Measurements from ENCODE around the gene SLC35F4.
"Not testable (repeated sequence)": the region's sequence is repeated elsewhere in the genome, so short reads cannot be mapped to it uniquely, and the experiment has no call there.

The SLC35F4 gene

DNA sequence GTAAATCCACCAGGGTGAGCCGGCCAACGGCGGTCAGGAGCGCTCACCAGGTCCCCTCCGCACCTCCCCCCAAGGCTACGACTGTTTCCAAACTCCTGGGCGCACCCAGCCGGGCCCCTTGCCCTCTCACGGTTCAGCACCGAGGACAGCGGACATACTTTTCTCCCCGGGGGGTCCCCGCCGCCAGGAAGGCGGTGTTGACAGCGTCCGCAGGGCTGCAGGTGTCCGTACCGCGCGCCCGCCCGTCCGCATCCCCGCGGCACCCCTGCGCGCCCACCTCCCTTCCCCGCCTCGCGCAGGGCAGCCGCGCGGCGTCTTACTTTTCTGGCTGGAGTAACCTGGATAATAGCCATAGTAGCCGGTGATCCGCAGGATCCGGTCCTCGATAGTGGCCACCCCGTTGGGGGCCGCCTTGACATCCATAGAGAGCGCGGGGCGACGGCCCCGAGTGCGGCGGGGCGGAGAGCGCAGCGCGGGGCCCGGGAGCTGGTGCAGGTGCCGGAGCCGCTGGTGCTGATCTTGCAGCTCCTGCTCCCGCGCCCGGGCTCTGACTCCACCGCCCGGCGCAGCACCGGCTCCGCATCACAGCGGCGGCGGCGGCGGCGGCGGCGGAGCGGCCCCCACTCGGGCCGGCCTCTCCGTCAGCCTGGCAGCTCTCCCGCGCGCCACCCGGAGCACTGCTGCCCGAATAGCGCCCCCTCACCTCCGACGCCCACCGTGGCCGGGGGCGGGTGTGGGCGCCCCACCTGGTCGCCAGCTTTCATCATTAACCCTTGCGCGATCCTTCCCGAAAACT lies at the start of gene SLC35F4:
Gene SLC35F4 (minus strand): TSS at position 690 of the 796 bp plus-strand sequence.
- DNase-seq, result no peak

DNA sequence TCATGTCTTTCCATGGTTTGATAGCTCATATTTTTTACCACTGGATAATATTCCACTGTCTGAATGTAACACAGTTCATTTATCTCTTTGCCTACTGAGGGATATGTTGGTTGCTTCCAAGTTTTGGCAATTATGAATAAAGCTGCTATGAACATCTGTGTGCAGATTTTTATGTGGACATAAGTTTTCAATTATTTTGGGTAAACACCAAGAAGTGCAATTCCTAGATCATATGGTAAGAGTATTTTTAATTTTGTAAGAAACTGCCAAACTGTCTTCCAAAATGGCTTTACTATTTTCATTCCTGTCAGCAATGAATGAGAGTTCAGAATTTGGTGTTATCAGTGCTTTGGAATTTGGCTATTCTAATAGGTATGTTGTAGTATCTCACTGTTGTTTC lies 43.7 kb upstream of the SLC35F4 start:
- DNase-seq, result no peak

DNA sequence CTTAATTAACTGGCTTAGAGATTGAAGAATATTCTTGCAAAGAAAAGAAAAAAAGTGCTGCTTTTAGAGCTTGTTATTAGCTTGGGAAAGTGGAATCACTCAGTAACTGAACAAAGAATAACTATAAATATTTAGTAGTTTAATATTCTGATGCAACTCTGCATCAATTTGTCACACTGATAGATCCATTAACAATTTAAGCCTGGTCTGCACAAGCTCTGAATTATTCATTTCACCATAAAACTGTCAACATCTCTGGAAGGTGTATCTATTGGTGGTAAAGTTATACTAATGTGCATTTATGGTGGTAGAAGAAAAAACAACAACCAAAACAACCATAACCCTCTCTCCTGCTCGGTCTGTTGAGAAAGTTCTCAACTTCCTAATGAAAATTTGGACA lies 38.1 kb upstream of the SLC35F4 start:
- no peak for DNase-seq

DNA sequence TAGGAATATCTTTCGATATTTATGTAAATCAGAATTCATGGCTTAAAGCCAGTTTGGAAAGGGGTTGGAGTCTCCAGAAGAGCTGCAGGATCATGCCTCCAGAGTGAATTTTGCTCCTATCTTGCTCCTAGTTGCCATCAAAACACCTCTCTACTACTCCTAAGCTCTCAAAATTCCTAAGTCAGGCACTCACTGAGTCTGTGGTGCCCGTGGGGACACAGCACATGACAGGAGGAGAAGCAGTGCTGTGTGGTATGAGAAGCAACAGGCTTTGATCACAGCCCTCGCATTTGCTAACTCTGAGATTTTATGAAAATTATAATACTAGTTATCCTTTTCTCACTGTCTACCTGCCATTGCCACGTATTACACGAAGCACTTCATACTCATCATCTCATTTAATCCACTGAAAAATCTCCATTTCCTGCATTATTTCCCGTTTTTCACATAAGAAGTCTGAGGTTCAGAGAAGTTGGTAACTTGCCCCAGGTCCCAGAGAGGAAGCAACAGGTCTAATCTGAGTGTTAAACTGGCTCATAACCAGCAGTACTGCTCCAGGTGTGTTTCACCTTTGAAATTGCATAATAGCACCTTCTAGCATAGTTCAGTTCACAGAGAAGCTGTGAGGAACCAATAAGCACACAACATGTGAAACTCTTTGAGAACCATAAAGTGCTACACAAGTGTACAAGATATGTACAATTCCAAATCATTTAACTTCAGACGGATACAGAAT lies 33.1 kb upstream of the SLC35F4 start:
- DNase-seq, result no peak

DNA sequence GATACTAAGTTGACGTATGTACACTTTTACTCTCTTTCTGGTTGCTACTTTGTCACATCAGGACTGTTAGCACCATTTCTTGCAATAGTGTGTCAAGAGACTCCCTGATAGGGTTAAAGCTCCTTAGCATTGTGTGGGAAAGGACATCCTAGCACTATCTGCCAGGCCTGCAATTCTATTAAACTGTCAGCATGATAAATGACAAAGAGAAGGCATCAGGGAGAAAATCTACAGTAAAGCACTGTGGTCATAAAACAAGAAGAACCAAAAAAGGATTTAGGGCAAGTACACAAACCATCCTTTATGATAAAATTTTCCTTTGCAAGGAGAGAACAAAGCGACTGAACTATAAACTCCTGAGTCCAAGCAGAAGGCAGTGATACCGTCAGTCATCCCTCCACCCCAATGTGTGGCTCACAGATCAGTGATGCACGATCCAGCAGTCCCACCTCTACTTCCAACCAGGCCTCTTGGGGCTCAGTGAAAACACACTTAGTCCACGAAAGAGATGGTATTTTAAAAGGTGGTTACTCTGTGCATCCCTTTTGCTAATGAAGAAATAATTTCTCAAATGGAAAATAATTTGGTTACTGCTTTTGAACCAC lies 31.4 kb upstream of the SLC35F4 start:
- DNase-seq, result no peak

DNA sequence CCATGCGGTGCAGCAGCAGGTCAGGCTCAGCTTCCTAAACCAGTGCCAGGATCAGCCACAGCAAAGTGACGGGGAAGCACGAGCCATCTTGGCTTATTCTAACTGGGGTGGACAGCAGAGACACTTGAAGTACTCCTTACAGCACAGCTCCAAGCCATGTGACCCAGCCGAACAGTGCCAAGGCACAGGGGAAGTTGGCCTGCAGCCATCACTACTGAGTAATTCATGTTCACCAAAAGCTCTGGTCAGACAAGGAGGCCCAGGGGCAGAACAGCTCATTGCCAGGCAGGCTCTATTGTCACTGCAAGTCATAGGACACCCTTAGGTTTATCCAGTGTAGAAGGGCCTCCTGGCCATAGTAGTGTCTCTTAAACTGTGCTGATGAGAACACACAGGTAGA lies 23.4 kb upstream of the SLC35F4 start:
- DNase-seq, result no peak

DNA sequence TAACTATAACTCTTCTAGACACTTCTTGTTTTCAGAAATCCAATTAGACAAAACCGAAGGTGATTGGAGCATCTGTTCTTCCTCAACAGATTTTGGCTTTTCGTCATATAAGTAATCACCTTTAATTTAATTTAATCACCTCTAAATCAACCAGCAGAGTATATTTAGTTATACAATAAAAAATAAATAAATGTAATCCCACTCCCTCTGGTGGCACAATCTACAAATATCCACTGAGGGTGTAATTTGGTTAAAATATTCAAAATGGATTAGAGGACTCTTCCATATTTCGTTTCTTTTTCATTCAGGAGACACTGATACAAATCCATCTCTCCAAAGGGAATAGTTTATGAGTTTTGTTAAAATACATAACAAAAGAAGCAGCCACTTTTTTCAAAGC lies 18.3 kb upstream of the SLC35F4 start:
- DNase-seq, result no peak

DNA sequence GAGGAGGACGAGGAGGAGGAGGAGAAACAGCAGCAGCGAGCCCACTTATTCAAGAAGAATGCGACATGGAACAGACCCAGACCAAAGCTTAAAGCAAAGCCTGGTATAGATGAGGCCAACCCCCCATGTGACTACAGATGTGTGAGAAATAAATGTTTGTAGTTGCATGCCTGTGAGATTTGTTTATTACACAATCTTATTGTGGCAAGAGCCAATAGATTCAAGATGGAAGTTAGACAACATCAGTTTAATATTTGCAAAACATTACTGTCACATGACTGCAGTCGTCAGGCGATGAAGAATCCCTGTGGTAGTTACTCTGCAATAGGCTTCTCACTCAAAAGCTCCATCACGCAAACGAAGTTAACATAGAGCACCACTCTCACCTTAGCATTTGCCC lies 17.2 kb upstream of the SLC35F4 start:
- DNase-seq, result no peak

DNA sequence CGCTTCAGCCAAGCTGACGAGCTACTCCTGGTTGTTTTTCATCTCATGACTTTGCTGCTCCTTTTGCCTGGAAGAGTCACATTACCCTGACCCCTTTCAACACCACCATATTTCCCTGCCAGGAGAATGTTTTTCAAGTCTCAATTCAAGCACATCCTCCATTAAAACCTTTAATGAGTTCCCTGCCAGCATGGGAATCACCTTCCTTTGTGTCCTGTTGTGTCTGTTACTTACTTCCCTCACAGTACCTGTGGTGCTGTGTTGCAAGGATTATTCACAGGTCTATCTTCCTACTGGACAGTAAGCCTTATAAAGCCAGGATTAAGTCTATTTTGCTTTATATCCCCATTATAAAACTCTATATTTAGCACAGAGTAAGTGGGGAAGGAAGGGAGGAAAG lies 13.6 kb upstream of the SLC35F4 start:
- no peak for DNase-seq

DNA sequence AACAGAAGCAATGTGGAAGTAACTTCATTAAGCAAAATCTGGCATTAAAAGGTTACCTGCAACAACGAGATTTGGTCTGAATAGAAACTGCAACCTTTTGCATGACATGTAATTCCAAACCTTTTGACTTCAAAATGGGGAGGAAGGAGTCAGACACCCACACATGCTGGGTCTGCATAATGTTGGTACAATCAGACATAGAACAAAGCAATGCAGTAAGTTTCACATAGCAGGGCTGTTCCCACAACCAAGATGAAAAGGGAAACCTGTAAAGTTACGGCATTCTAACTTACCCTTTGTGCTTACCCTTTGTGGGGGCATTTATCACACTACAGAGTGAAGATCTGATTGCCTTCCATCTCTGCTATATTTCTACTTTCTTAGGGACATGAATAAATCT lies 10.1 kb upstream of the SLC35F4 start:
- DNase-seq, result no peak

DNA sequence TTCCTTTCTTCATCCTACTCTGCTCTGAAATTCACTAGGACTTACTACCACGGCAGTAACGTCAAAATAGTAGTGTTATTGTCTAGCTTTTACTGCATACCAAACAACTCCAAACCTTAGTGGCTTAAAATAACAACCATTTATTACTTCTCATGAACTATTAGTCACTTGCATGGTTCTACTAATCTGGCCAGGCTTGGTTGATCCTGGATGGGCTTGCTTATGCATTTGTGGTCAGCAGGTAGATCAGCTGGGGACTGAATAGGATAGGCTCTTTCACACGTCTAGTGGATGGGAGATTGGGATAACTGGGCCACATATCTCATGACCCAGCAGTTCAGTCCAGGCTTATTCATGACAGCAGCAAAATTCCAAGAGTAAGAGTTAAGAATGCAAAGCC lies 9.4 kb upstream of the SLC35F4 start:
- no peak for DNase-seq

DNA sequence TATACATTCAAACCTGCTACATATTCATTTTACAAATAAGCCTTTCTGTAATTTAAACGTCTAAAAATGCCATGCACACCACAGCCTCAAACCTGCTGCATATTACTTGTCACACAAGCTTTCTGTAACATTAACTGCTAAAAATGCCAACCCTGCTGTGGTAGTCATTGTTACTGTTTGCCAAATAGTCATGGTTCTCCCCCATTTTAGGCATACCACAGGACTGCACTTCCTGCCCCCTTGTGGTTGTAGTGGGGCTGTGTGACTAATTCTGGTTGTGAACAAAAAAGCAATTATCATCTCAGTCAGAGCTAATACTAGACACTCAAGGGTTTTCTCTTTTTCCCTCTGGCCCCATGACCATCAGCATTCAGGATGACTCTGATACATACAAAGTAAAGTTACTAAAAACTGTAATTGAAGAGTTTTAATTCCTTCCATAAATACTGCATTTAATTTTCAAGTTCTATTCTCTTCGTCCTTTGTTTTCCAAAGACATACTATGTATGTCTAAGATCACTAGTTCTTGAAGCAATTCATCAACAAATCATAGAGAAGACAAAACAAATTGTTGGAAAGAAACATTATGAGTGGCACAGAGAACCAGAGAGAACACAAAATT lies 5.7 kb upstream of the SLC35F4 start:
- peak; percentile 46 for DNase-seq

DNA sequence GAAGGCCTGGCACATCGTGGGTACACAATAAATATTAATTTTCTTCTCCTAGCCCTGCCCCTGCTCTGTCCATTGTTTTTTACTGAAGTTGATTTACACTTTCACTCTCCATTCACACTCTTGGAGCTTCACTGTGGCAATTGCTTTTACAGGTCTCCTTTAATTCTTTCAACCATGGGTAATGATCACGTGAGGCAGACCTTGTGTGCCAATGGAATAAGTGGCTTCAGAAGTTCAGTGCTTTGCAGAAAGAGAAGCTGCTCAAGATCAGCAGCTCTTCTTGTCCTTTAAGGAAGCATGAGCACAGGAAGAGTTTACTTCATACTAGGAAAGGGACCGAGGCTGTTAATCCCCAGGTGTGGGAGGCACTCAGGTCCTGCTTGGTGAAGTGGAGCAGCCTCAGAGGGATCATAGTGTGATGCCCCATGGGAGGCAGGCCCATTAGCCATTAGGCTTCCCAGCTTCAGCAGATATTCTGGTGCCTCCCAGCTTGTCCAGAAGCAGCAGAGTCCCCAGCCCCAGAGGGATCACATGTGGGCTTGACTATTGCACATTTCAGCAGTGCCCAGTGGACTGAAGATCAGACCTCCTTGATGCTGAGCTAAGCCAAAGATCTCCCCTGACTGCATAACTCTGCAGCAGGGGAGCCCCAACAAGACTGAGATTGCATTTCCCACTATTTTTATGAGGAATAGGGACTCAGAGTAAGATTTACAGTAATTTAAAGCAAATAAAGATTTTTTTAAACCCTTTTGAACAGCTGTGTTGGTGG lies 5.0 kb upstream of the SLC35F4 start:
- no peak for DNase-seq

DNA sequence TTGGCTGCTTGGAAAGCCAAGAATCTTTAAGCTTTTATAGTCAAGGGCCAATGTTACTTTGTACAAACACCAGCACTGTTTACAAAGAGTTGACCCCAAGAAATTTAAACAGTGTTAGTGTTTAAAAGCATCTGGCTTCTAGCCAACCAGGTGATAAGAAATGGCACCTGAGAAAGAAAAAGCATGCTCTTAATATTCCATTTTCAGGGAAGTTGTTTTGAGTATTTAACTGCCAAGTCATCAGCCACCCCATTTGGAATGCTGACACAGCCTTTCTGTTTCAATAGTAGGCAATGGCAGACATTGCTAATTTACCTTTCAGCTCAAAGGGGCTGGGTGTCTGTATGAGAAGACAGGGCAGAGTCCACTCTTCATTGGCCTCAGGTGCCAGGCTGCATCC lies 3.7 kb upstream of the SLC35F4 start:
- no peak for DNase-seq

DNA sequence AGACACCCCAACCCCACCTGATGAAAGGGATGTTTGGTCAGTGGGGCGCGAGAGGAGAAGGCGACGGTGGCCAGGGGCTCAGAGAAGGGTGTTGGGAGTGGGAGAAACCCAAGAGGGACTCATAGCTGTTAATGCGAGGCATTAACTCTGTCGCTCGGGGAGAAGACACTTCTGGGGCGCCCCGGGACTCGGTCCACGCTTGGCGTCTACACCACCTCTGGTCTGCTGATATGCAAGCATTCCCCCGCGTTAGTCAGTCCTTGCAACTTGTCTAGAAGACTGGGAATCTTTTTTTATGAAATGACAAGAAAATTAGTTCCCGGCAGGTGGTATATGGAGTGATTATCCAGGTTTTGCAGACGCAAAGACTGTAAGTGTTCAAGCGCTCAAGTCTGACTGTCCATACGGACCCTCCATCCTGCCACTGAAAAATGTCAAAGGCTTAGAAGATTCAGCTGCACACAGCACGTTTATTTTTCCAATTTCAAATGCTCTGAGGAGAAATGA lies 360 bp upstream of the SLC35F4 start:
- DNase-seq, result no peak

DNA sequence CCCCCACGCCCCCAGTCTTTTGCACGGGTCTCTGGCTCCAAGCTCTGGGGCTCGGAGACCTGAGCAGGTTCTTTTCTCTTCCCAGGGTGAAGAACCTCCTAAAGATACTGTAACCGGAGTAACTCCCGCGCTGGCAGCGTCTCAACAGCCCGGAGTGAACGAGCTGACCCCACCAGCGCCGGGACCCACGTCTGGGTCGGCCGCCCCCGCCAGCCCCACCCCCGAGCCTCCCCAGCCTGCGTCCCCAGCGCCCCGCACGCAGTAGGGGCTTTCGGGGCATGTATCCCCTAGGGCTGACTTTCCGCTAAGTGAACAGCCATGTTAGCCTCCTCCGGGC lies 858 bp downstream of the SLC35F4 start:
- no peak for DNase-seq

DNA sequence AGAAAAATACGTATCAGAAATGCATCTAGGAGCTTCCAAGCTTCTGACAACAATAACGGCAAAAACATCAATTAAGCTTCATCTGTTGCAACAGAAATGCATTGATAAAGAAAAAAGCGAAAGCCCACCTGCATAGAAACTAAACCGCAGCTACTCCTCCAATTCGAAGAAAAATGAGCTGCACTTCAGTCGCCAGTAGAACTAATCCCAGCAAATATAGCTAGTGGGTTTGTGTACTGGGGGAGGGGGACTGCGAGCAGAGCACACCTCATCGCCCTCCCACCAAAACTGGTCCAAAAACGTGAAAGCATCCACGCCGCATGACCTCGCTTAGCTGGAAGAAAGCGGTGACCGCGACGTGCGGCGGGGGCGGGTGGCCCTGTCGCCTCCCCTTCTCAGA lies 1.2 kb downstream of the SLC35F4 start:
- DNase-seq, result no peak

DNA sequence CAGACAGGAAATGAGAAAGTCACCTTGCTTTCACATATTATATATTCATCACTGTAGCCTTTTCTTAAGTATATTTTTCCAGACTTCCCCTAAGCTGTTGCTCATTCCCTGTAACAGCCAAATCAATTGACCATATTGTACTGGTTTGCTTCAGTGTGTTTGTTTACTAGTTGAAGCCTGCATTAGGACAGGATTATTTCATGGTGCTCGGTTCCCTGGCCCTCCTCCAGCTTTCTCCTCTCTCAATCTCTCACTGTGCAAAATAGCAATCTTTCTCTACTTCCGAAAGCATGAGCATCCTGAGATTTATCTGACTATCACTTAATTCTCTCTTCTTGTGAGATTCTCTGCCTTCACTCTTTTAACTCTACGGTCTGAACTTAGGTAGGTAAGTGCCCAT lies 2.4 kb downstream of the SLC35F4 start:
- no peak for DNase-seq

DNA sequence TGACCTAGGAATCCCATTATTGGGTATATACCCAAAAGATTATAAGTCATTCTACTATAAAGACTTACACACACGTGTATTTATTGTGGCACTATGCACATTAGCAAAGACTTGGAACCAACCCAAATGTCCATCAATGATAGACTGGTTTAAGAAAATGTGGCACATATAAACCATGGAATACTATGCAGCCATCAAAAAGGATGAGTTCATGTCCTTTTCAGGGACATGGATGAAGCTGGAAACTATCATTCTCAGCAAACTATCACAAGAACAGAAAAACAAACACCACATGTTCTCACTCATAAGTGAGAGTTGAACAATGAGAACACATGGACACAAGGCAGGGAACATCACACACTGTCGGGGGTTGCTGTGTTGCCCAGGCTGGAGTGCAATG lies 10.2 kb downstream of the SLC35F4 start:
- DNase-seq, result not testable (repeated sequence)

DNA sequence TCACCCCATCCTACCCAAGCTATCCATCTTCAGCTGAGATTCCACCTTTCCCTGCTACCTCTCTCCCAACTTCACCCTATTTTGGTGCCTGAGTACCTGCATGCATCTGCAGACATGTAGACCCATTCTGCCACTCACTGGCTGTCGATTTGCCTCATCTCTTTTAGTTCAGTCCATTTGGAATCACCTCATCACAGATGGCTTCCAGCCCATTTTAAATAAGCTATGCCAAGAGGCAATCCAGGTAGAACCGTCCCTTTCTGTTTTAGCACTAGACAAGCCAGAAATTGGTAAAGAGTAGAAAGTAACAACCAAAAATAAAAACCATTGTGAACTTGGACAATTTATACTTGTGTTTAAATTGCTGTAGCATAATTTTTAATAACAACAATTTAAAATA lies 11.3 kb downstream of the SLC35F4 start:
- DNase-seq, result no peak

DNA sequence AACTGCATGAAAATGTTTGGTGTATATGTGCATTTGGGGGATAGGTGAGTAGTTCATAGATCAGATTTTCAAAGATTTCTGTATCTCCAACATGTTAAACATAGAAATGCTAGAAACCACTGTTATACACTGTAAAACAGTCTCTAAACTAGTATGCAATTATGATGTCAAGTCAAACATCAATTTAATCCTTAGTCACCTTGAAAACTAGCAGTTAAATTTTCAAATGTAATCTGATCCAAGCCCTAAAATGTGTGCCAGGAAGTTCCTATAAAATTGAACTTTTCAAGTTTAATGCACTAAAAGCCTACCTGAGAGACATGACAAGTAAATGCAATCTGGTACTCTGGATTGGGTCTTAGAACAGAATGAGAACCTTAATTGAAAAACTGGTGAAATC lies 14.5 kb downstream of the SLC35F4 start:
- no peak for DNase-seq

DNA sequence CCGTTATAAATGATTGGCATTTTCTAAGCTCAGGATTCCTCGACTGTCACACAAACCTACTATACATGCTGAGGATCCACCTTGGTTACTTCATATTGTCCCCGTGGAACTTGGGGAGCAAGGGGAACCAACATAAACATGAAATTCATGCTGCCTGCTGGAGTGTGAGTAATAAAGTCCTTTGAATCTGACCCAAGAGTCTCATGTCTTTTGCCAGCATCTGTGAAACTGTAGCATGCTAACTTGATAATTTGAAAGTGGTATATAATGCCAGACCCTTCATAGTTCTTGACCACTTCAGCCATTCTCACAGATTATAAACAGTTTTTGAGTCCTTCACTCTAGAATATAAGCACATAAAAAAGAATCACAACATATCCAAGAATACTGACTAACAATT lies 17.1 kb downstream of the SLC35F4 start:
- DNase-seq, result no peak

DNA sequence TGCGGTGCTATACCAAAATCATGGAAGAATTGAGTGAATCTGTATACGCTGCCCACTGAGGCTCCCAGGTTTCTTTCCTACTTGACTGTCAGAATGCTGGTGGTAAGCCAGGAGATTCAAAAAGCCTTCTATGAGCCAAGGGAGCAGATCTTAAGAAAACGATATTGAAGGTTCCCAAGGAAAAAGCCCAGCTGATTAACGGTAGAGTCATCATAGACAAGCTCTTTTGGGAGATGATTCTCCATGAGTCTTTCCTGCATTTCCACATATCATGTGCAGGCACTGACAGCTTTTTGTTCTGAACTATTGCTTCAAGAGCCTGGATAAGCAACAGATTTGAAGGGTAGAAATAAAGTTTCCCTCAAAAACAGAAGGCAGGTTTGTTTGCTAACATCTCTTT lies 17.5 kb downstream of the SLC35F4 start:
- DNase-seq, result no peak

Data from hematopoietic multipotent progenitor cell treated with erythropoietin and hydrocortisone succinate and interleukin-3 and kit ligand, for 8 days (in vitro differentiated cells).